A673 (cell line): ENCODE measurements around the gene TSPAN5. TPM values are rescaled to one million over a fixed set of nuclear protein-coding genes. Genes with fewer than 3 reads are reported as not detected.

Experiments used
- BruUV-seq: library from RNA; stranded (reverse); fragments of 400-500 nt; replicated peaks from 2 replicates; lab custom pipeline; 2021; lab: Mats Ljungman, UMichigan
- CTCF ChIA-PET: fragments of 300-600 bp; sonication (Branson Sonifier 250); formaldehyde crosslinking; loops from one replicate; lab custom pipeline; 2022; ENCODE audit warnings: antibody characterized with exemption; lab: Charles Lee
- POLR2A ChIA-PET: fragments of 300-600 bp; sonication (Branson Sonifier 250); formaldehyde crosslinking; loops from one replicate; lab custom pipeline; 2022; ENCODE audit warnings: antibody characterized with exemption; ENCODE audit not compliant: low non-redundant PET; lab: Charles Lee
- DNase-seq: peaks from one replicate; pipeline ENCODE4 v3.0.0-alpha.2; 2015; ENCODE audit warnings: low spot score
- H3K27ac ChIP-seq: fragments of 200-600 bp; sonication (generic); 2 replicates; pipeline ENCODE4 v1.5.1; 2016; ENCODE audit warnings: mixed run types, low read depth, mild to moderate bottlenecking, mixed read lengths, antibody characterized with exemption, low read length; ENCODE audit not compliant: poor library complexity, severe bottlenecking
- H3K27me3 ChIP-seq: fragments of 200-600 bp; sonication (generic); replicated peaks from 2 replicates; pipeline ENCODE4 v1.6.1; 2017; ENCODE audit warnings: mixed run types, low read depth, mild to moderate bottlenecking, mixed read lengths, antibody characterized with exemption, low read length; ENCODE audit not compliant: insufficient read depth, poor library complexity
- H3K36me3 ChIP-seq: fragments of 200-600 bp; sonication (generic); 2 replicates; pipeline ENCODE4 v1.6.1; 2016; ENCODE audit warnings: mixed run types, mild to moderate bottlenecking, mixed read lengths, antibody characterized with exemption, low read length; ENCODE audit not compliant: insufficient read depth, poor library complexity, severe bottlenecking
- H3K4me1 ChIP-seq: fragments of 200-600 bp; sonication (generic); 2 replicates; pipeline ENCODE4 v1.6.1; 2017; ENCODE audit warnings: mixed run types, mild to moderate bottlenecking, mixed read lengths, antibody characterized with exemption, low read length; ENCODE audit not compliant: insufficient read depth, poor library complexity, severe bottlenecking
- H3K4me3 ChIP-seq: fragments of 200-600 bp; sonication (generic); 2 replicates; pipeline ENCODE4 v1.5.1; 2016; ENCODE audit warnings: low read depth, mixed run types, mild to moderate bottlenecking, mixed read lengths, low read length; ENCODE audit not compliant: poor library complexity, severe bottlenecking
- H3K9me3 ChIP-seq: fragments of 200-600 bp; sonication (generic); 2 replicates; pipeline ENCODE4 v1.6.1; 2016; ENCODE audit warnings: mixed run types, low read depth, mild to moderate bottlenecking, mixed read lengths, antibody characterized with exemption, low read length; ENCODE audit not compliant: poor library complexity, severe bottlenecking
- CTCF ChIP-seq: fragments of 300-800, 200-600 bp; sonication (generic); conservative IDR thresholded peaks from 2 replicates; pipeline ENCODE4 v1.5.1; 2017; ENCODE audit warnings: low read depth, mild to moderate bottlenecking, antibody characterized with exemption, low read length, moderate library complexity, mixed read lengths
- EZH2 ChIP-seq: fragments of 200-600 bp; sonication (generic); IDR thresholded peaks from 2 replicates; pipeline ENCODE4 v1.6.1; 2017; ENCODE audit warnings: borderline replicate concordance, low read depth, mild to moderate bottlenecking, mixed read lengths, antibody characterized with exemption, low read length; ENCODE audit not compliant: poor library complexity, severe bottlenecking
- intact Hi-C: fragments of 100-400 bp; cut with micrococcal nuclease; formaldehyde crosslinking; loops from one replicate; pipeline ENCODE4 v1.10.0; 2022; ENCODE audit not compliant: unreplicated experiment
- total RNA-seq: library from RNA; stranded (reverse); gene quantifications from 2 replicates; pipeline ENCODE4 v1.2.3, GENCODE V29; 2021

The TSPAN5 gene
- total RNA-seq, 1 experiment from 2014 or later: 15.2 TPM

GRCh38 chr4:98685225-98686042 lies 27.0 kb upstream of the TSPAN5 start:
- Histone ChIP-seq H3K36me3 (no peaks in the 10 kb centered on the region), H3K9me3 (no peaks in the 10 kb centered on the region), H3K27ac (no peak overlapping the region), H3K4me1 (no peaks in the 10 kb centered on the region), H3K4me3 (no peak overlapping the region), H3K27me3 (no peaks in the 10 kb centered on the region)
- DNase-seq: no peak
- intact Hi-C loops: no loop called here
- POLR2A ChIA-PET: no interaction called here
- TF ChIP-seq CTCF (no peak), EZH2 (no peak)
- BruUV-seq: no TSS peak
- CTCF ChIA-PET: no interaction called here

GRCh38 chr4:98682719-98683118 lies 24.3 kb upstream of the TSPAN5 start:
- CTCF ChIA-PET: no interaction called here
- no peak for TF ChIP-seq EZH2
- TF ChIP-seq CTCF: no peak
- POLR2A ChIA-PET: no interaction called here
- Histone ChIP-seq H3K27me3 (no peaks in the 10 kb centered on the region), H3K9me3 (no peaks in the 10 kb centered on the region), H3K4me1 (no peaks in the 10 kb centered on the region), H3K36me3 (no peaks in the 10 kb centered on the region), H3K27ac (no peak overlapping the region), H3K4me3 (no peak overlapping the region)
- DNase-seq: no peak
- intact Hi-C loops: no loop called here
- no TSS peak for BruUV-seq

GRCh38 chr4:98680806-98681205 lies 22.4 kb upstream of the TSPAN5 start:
- H3K4me1 ChIP-seq: no peaks in the 10 kb centered on the region
- intact Hi-C loops: no loop called here
- ChIA-PET CTCF (no interaction called here), POLR2A (no interaction called here)
- H3K27ac ChIP-seq: no peak overlapping the region
- no peak for DNase-seq
- H3K9me3 ChIP-seq: no peaks in the 10 kb centered on the region
- no peaks in the 10 kb centered on the region for H3K36me3 ChIP-seq
- BruUV-seq: no TSS peak
- no peak overlapping the region for H3K4me3 ChIP-seq
- TF ChIP-seq EZH2 (no peak), CTCF (no peak)
- H3K27me3 ChIP-seq: no peaks in the 10 kb centered on the region
